SIG-M5 treated with dmso at 0.1 percent for 504 hours (cell line): ENCODE measurements around the gene DNMBP.
"Not testable (repeated sequence)": the region's sequence is repeated elsewhere in the genome, so short reads cannot be mapped to it uniquely, and the experiment has no call there.

Source experiments
- DNase-seq: peaks from one replicate; lab custom pipeline; 2025; ENCODE audit not compliant: unreplicated experiment; lab: John Stamatoyannopoulos, UW

DNMBP gene

GRCh38 chr10:99840859-99841258, 168.9 kb downstream of the DNMBP start:
- not testable (repeated sequence) for DNase-seq

- no peak for DNase-seq
These were observed 173.0 kb downstream of the DNMBP start for GRCh38 chr10:99836711-99837110.

DNA sequence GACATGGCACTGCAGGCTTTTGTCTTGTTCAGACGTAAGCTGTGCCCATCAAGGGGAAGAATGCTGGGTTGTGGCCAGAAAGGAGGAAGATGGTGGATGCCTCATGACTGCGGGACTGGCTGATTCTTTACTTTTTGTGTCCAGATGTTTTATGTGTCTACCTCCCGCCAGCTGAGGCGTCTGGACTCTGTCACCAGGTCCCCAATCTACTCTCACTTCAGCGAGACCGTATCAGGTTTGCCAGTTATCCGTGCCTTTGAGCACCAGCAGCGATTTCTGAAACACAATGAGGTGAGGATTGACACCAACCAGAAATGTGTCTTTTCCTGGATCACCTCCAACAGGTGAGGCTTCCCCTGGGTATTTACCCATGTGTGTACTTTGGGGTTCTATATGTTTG, 173.8 kb downstream of the DNMBP start:
- no peak for DNase-seq

DNA sequence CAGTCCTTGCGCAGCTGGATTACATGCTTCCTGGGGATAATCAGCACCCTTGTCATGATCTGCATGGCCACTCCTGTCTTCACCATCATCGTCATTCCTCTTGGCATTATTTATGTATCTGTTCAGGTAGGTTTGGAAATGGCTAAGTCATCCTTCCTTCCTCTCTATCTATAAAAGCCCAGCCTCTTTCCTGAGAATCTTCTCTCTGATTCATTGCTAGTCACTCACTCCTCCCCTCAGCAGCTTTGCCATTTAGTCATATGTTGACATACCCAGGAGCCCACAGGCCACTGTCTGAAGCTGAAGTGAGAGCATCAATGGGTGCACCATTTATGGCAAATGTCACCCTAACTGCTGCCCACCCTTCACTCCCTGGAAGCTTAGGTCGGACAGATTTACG, 175.3 kb downstream of the DNMBP start:
- DNase-seq, result no peak

GRCh38 chr10:99832439-99832838, 177.3 kb downstream of the DNMBP start:
- no peak for DNase-seq

DNA sequence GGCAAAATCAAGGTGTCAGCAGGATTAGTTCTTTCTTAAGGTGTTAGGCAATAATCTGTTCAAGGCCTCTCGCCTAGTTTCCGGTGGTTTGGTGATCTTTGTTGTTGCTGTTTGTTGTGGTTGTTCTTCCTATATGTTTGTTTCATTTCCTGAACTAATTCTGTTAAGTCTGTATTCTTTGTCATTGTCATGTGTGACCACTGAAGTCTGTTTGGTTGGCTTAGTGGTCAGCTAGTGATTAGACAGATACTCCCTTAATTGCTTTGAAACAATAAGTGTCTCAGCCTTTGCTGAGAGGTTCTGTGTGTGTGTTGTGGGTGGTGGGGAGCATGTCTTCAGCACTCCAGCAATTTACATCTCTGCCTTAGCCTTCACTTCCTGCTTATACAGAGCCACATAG, 181.3 kb downstream of the DNMBP start:
- no peak for DNase-seq

DNA sequence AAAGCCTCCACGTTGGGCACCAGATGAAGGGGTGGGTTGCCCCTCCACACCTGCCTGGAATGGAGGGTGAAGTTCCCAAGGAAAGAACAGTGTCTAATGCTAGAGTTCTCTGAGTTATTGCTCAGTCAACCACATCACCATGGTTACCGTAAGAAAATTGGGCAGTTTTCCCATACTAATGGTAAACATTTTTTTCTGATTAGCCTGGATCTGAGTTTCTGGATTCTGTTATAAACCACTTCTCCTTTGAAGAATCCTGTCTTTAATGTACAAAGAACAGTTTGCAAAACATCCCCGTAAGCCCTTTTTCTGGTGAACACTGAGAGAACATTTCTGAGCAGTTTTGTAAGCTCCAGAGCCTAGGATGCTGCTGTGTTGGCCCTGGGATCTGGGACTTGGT, 181.8 kb downstream of the DNMBP start:
- DNase-seq, result no peak
